KMS-11 (cell line): ENCODE results near the gene WDR90.

Experiments
- H2AFZ ChIP-seq: fragments of 200-600 bp; sonication (generic); 2 replicates; pipeline ENCODE4 v1.6.1; 2016; ENCODE audit warnings: antibody characterized with exemption, mixed run types, low read depth
- H3K27ac ChIP-seq: fragments of 200-600 bp; sonication (generic); 2 replicates; pipeline ENCODE4 v1.6.1; 2016; ENCODE audit warnings: mild to moderate bottlenecking, mixed run types
- H3K27me3 ChIP-seq: fragments of 200-600 bp; sonication (generic); 2 replicates; pipeline ENCODE4 v1.6.1; 2017; ENCODE audit warnings: mild to moderate bottlenecking, low read depth, mixed run types, moderate library complexity; ENCODE audit not compliant: insufficient read depth
- H3K36me3 ChIP-seq: fragments of 200-600 bp; sonication (generic); 2 replicates; pipeline ENCODE4 v1.6.1; 2017; ENCODE audit warnings: mild to moderate bottlenecking, mixed run types; ENCODE audit not compliant: insufficient read depth
- H3K4me1 ChIP-seq: fragments of 200-600 bp; sonication (generic); 2 replicates; pipeline ENCODE4 v1.6.1; 2016; ENCODE audit warnings: mild to moderate bottlenecking, low read depth, mixed run types; ENCODE audit not compliant: poor library complexity, severe bottlenecking
- H3K4me2 ChIP-seq: fragments of 200-600 bp; sonication (generic); 2 replicates; pipeline ENCODE4 v1.7.0; 2016; ENCODE audit warnings: mild to moderate bottlenecking, mixed run types
- H3K4me3 ChIP-seq: fragments of 200-600 bp; sonication (generic); IDR thresholded peaks from 2 replicates; pipeline ENCODE4 v1.6.1; 2017; ENCODE audit warnings: low read depth, low read length, mixed read lengths; ENCODE audit not compliant: insufficient read depth
- H3K79me2 ChIP-seq: fragments of 200-600 bp; sonication (generic); 2 replicates; pipeline ENCODE4 v1.6.1; 2016; ENCODE audit warnings: low read depth, mixed run types; ENCODE audit not compliant: insufficient read depth
- H3K9ac ChIP-seq: fragments of 200-600 bp; sonication (generic); 2 replicates; pipeline ENCODE4 v1.6.1; 2016; ENCODE audit warnings: mild to moderate bottlenecking, mixed run types
- H4K20me1 ChIP-seq: fragments of 200-600 bp; sonication (generic); 2 replicates; pipeline ENCODE4 v1.6.1; 2016; ENCODE audit warnings: mild to moderate bottlenecking, mixed run types; ENCODE audit not compliant: insufficient read depth
- CTCF ChIP-seq: fragments of 200-600 bp; sonication (generic); conservative IDR thresholded peaks from 2 replicates; pipeline ENCODE4 v1.6.1; 2017; ENCODE audit warnings: low read depth, mild to moderate bottlenecking, antibody characterized with exemption, low read length, moderate library complexity, mixed read lengths

Gene WDR90

GRCh38 chr16:669666-670065 is 20.5 kb downstream of the WDR90 start:
- Histone ChIP-seq H3K9ac (no peak overlapping the region), H3K27me3 (no peaks in the 10 kb centered on the region), H3K4me2 (no peak overlapping the region; the same call in 1 of the 2 replicates), H3K36me3 (peaks cover 3% of the 10 kb centered on the region; the same call in 1 of the 2 replicates), H4K20me1 (no peaks in the 10 kb centered on the region), H3K4me1 (peaks cover 13% of the 10 kb centered on the region), H3K4me3 (no peak overlapping the region), H3K27ac (no peak overlapping the region), H3K79me2 (peaks cover 19% of the 10 kb centered on the region), H2AFZ (no peak overlapping the region)
- no peak for TF ChIP-seq CTCF

GRCh38 chr16:670485-671352 is 21.6 kb downstream of the WDR90 start:
- Histone ChIP-seq H3K4me2 (no peak overlapping the region), H3K27me3 (no peaks in the 10 kb centered on the region), H3K4me3 (no peak overlapping the region), H3K9ac (no peak overlapping the region), H2AFZ (no peak overlapping the region), H3K36me3 (peaks cover 3% of the 10 kb centered on the region; the same call in 1 of the 2 replicates), H3K27ac (no peak overlapping the region), H4K20me1 (no peaks in the 10 kb centered on the region), H3K4me1 (peaks cover 13% of the 10 kb centered on the region), H3K79me2 (peaks cover 19% of the 10 kb centered on the region)
- no peak for TF ChIP-seq CTCF

- no peak for TF ChIP-seq CTCF
- Histone ChIP-seq H3K9ac (no peak overlapping the region), H3K27me3 (no peaks in the 10 kb centered on the region), H3K4me2 (no peak overlapping the region), H3K36me3 (peaks cover 3% of the 10 kb centered on the region; the same call in 1 of the 2 replicates), H3K4me3 (no peak overlapping the region), H4K20me1 (no peaks in the 10 kb centered on the region), H2AFZ (no peak overlapping the region), H3K27ac (no peak overlapping the region), H3K4me1 (peaks cover 13% of the 10 kb centered on the region), H3K79me2 (peaks cover 19% of the 10 kb centered on the region)
These were observed 22.4 kb downstream of the WDR90 start for GRCh38 chr16:671353-672131.

- Histone ChIP-seq H3K4me3 (no peak overlapping the region), H3K4me2 (no peak overlapping the region), H3K9ac (no peak overlapping the region), H3K27me3 (no peaks in the 10 kb centered on the region), H3K36me3 (peaks cover 3% of the 10 kb centered on the region; the same call in 1 of the 2 replicates), H3K27ac (no peak overlapping the region), H4K20me1 (no peaks in the 10 kb centered on the region), H2AFZ (no peak overlapping the region), H3K79me2 (peaks cover 19% of the 10 kb centered on the region), H3K4me1 (peaks cover 12% of the 10 kb centered on the region)
- TF ChIP-seq CTCF, result no peak
These were observed 23.2 kb downstream of the WDR90 start for GRCh38 chr16:672371-672770.
